Right cardiac atrium (tissue), 5 donors: Measurements from ENCODE around the gene MIOX. TPM values are rescaled to one million over a fixed set of nuclear protein-coding genes. Genes with fewer than 3 reads are reported as not detected.
A peak's percentile ranks its signal among the peaks of the same experiment; 100 is the strongest.

Source experiments
- ATAC-seq, 2 donors: fragments of 200-7000 bp; cut with Tn5 transposase; one replicate each; pipeline versions ENCODE4 v1.8.0 to v1.9.1; 2020; ENCODE audit warnings: moderate library complexity in 2 of 2, mild to moderate bottlenecking in 1 of 2
- DNase-seq, 3 donors: peaks; one replicate each; pipeline ENCODE4 v3.0.0-alpha.2; 2020
- H3K27ac ChIP-seq: one replicate; pipeline ENCODE4 v1.5.1; 2013; ENCODE audit warnings: mild to moderate bottlenecking, low read length, control low read depth, moderate library complexity
- H3K27me3 ChIP-seq: one replicate; pipeline ENCODE4 v1.6.1; 2013; ENCODE audit not compliant: control insufficient read depth, insufficient read depth
- H3K4me1 ChIP-seq: one replicate; pipeline ENCODE4 v1.6.1; 2013; ENCODE audit warnings: low read length; ENCODE audit not compliant: control insufficient read depth, insufficient read depth
- H3K4me3 ChIP-seq: one replicate; pipeline ENCODE4 v1.5.1; 2013; ENCODE audit warnings: low read length, control low read depth
- H3K9me3 ChIP-seq: one replicate; pipeline ENCODE4 v1.6.1; 2013; ENCODE audit warnings: low read length; ENCODE audit not compliant: control insufficient read depth
- WGBS: extraction: QIAGEN DNeasy Blood & Tissue Kit; methylation state at CpG from one replicate; pipeline ENCODE4 v1.1.7; 2013; 5-methylcytosine and 5-hydroxymethylcytosine counted together
- intact Hi-C, 4 donors: fragments of 100-400 bp; cut with DNase I; formaldehyde crosslinking; loops; one replicate each; pipeline versions ENCODE4 v1.11.0 to v1.14.0; 2022 to 2023
- long read RNA-seq, 4 donors: library from polyadenylated mRNA; unstranded; transcript quantifications; one replicate each; pipeline ENCODE4 v2.0.0, GENCODE V29; 2020 to 2021
- polyA plus RNA-seq: library from polyadenylated mRNA; stranded (reverse); fragments of 200-250 nt; gene quantifications from one replicate; pipeline ENCODE4 v1.2.3, GENCODE V29; 2013
- total RNA-seq, 4 donors: library from RNA; stranded (reverse); fragmentation: NEBNext Ultra II Directional; extraction: Animal tissue kit (Norgen Biotek cat#: 25700); gene quantifications; one replicate each; pipeline ENCODE4 v1.2.1, GENCODE V29; 2021
- donor health status: healthy with polysubstance abuse.
- donor health status: DM: no; HTN: yes; CAD: no.
- donor health status: DM: no; HTN: no; CAD: no.
- donor health status: DM: no; HTN: yes; CAD: no; lungs with severe emphysema.
- donor health status: DM: yes; HTN: yes; CAD: no.

The MIOX gene
- not detected for total RNA-seq
- not detected for polyA plus RNA-seq
- long read RNA-seq, donor 1: 0 reads
- long read RNA-seq, donor 2: 0 reads
- long read RNA-seq, donor 3: 0 reads
- long read RNA-seq, donor 4: 0 reads

DNA sequence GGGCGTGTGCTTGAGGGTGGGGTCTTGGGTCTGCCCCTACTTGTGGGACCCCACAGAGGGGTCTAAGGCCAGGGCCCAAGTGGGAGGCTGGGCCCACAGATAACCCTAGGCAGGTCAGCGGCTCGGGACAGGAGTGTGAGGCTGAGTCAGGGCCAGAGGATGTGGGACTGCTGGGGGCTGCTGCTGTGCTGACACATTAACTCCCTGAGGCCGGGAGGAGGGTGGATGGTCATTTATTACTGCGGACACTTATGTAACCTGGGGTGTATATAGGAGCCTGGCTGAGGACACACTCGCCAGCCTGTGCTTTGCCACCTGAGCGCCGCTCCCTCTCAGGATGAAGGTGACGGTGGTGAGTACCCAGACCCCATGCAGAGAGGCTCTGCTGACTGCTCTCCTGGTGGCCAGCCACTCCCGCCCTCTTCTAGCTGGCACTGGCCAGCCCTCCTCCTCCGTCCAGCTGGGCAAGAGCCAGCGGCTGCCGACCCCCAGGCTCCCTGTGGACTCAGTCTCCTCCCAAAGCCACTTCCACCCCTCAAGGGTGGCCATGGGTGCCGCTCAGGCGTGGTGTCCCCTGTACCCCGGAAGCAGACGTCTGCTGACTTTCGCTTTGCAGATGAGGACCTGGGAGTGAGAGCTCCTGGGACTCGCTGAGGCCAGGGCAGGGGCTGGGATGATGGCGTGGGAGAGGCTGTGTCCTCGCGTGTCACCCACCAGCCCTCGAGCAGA, at the start of gene MIOX:
Gene MIOX, plus strand, starts transcription at position 299 of the 729 bp plus-strand sequence. Its CDS starts 39 bp downstream, at position 338.
- DNase-seq (peak in 1 of 3 donors; percentile 11), ATAC-seq (no peak)
- Histone ChIP-seq H3K9me3 (no peaks in the 10 kb centered on the region), H3K4me3 (no peak within 1 kb of the TSS), H3K4me1 (no peaks in the 10 kb centered on the region), H3K27ac (no peak within 1 kb of the TSS), H3K27me3 (no peaks in the 10 kb centered on the region)
- intact Hi-C loops: no loop called here
- WGBS: 64% methylated on average over 23 of the region's 23 CpGs

DNA sequence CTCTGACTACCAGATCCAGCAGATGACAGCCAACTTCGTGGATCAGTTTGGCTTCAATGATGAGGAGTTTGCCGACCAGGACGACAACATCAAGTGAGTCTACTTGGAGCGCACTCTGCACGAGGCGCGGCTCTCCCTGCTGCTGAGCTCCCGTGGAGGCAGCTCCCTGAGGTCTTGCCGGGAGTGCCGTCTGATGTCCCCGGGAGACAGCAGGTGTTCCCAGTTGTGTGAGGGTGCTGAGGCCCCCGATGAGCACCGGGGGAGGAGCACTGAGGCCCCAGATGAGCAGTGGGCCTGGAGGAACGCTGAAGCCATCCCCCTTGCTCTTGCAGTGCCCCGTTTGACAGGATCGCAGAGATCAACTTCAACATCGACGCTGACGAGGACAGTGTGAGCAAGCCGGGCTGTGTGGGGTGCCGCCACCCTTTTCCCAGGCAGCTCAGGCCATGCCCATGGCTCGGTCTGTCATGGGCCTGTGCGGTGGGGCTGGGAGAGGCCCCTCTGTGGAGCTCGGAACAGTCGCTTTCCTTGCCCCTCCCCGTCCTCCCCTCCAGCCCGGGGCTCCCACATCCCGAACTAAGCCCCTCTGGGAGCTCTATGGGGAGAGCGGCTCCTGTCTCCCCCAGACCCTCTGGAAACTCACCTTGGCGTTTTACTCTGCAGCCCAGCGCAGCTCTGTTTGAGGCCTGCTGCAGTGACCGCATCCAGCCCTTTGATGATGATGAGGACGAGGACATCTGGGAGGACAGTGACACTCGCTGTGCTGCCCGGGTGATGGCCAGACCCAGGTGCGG, 49.0 kb upstream of the MIOX start:
- Histone ChIP-seq H3K27ac (no peak overlapping the region), H3K27me3 (no peaks in the 10 kb centered on the region), H3K4me3 (no peak overlapping the region), H3K4me1 (no peaks in the 10 kb centered on the region), H3K9me3 (no peaks in the 10 kb centered on the region)
- no peak for ATAC-seq
- WGBS: 88% methylated on average over 36 of the region's 36 CpGs
- intact Hi-C loops: no loop called here
- DNase-seq: peak in 1 of 3 donors; percentile 34

GRCh38 chr22:50438305-50439275, 48.1 kb upstream of the MIOX start:
- no peak overlapping the region for H3K4me3 ChIP-seq
- H3K27me3 ChIP-seq: no peaks in the 10 kb centered on the region
- intact Hi-C loops: no loop called here
- peak in 2 of 3 donors; percentile 45 to 66 for DNase-seq
- no peak for ATAC-seq
- H3K9me3 ChIP-seq: no peaks in the 10 kb centered on the region
- 87% methylated on average over 34 of the region's 34 CpGs for WGBS
- no peak overlapping the region for H3K27ac ChIP-seq
- H3K4me1 ChIP-seq: no peaks in the 10 kb centered on the region

GRCh38 chr22:50439314-50439870, 47.3 kb upstream of the MIOX start:
- WGBS: 85% methylated on average over 17 of the region's 17 CpGs
- intact Hi-C loops: no loop called here

GRCh38 chr22:50439871-50440331, 46.8 kb upstream of the MIOX start:
- no peak overlapping the region for H3K27ac ChIP-seq
- H3K4me3 ChIP-seq: no peak overlapping the region
- H3K9me3 ChIP-seq: no peaks in the 10 kb centered on the region
- DNase-seq (peak in 2 of 3 donors; percentile 31 to 52), ATAC-seq (no peak)
- 77% methylated on average over 10 of the region's 10 CpGs for WGBS
- intact Hi-C loops: no loop called here
- H3K27me3 ChIP-seq: no peaks in the 10 kb centered on the region
- H3K4me1 ChIP-seq: no peaks in the 10 kb centered on the region

More at GRCh38 chr22:50439314-50439870, 47.3 kb upstream of the MIOX start:
- H3K9me3 ChIP-seq: no peaks in the 10 kb centered on the region
- H3K27me3 ChIP-seq: no peaks in the 10 kb centered on the region
- no peak for ATAC-seq
- no peaks in the 10 kb centered on the region for H3K4me1 ChIP-seq
- no peak overlapping the region for H3K4me3 ChIP-seq
- peak in 2 of 3 donors; percentile 44 to 47 for DNase-seq
- H3K27ac ChIP-seq: no peak overlapping the region

DNA sequence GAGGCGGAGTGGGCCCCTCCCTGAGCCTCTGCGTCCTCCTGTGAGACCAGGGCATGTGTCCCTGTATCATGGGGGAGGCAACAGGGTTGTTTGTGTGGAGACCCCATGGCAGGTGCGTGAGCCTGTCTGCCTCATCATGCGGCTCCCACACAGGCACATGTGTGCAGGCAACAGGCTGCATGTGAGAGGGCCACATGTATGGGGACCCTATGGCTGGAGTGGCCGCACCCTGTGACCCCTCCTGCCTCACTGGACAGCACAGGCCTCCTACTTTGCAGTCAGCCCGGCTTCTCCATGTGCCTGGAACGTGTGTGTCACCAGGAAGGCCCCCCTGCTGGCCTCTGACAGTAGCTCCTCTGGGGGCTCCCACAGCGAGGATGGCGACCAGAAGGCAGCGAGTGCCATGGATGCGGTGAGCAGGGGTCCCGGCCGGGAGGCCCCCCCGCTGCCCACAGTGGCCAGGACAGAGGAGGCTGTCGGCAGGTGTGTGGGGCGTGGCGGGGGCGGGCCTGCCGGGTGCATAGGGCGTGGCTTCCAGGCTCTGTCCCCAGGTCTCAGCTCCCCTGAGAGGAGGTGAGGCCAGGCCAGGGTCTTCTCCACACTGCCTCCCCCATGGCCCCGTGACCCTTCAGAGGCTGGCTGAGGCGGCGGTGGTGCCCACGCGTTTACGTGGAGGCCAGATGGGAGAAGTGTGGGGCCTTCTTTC, 46.0 kb upstream of the MIOX start:
- ATAC-seq (no peak), DNase-seq (peak in 2 of 3 donors; percentile 55 to 58)
- H3K9me3 ChIP-seq: no peaks in the 10 kb centered on the region
- H3K27ac ChIP-seq: no peak overlapping the region
- H3K4me1 ChIP-seq: no peaks in the 10 kb centered on the region
- no peak overlapping the region for H3K4me3 ChIP-seq
- no peaks in the 10 kb centered on the region for H3K27me3 ChIP-seq
- intact Hi-C loops: no loop called here
- WGBS: 91% methylated on average over 26 of the region's 26 CpGs

DNA sequence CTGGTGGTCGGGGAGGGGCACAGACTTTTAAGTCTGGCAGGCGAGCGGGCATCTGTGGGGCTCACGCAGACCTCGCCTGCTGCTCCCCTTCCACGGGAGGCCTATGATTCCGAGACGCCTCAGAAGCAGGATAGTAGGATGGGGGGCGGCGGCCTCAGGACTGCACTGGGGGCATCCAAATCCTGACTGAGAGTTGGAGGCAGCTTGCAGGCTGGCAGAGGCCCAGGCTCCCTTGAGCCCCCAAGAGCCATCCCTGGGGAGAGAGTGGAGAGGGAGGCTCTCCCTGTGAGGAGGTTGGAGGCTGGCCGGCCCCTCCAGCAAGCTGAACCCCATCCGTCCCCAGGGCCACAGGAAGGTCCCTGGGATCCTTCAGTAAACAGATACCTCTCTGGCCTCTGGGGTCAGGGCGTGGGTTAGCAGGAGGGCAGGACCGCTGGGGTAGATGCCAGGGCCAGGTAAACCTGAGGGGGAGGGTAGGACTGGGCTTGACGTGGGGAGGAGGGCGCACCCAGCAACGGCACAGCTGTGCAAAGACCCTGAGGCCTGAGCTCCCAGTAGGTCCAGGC, 45.1 kb upstream of the MIOX start:
- DNase-seq (peak in 2 of 3 donors; percentile 34 to 59), ATAC-seq (no peak)
- 94% methylated on average over 17 of the region's 17 CpGs for WGBS

GRCh38 chr22:50443197-50443596, 43.5 kb upstream of the MIOX start:
- Histone ChIP-seq H3K9me3 (no peaks in the 10 kb centered on the region), H3K27me3 (no peaks in the 10 kb centered on the region), H3K4me3 (no peak overlapping the region), H3K4me1 (no peaks in the 10 kb centered on the region), H3K27ac (no peak overlapping the region)
- DNase-seq (peak in 2 of 3 donors; percentile 38 to 65), ATAC-seq (no peak)
- WGBS: 77% methylated on average over 15 of the region's 15 CpGs
- intact Hi-C loops: no loop called here

More for the DNA sequence above, 45.1 kb upstream of the MIOX start:
- Histone ChIP-seq H3K4me3 (no peak overlapping the region), H3K27ac (no peak overlapping the region), H3K4me1 (no peaks in the 10 kb centered on the region), H3K27me3 (no peaks in the 10 kb centered on the region), H3K9me3 (no peaks in the 10 kb centered on the region)
- intact Hi-C loops: no loop called here

DNA sequence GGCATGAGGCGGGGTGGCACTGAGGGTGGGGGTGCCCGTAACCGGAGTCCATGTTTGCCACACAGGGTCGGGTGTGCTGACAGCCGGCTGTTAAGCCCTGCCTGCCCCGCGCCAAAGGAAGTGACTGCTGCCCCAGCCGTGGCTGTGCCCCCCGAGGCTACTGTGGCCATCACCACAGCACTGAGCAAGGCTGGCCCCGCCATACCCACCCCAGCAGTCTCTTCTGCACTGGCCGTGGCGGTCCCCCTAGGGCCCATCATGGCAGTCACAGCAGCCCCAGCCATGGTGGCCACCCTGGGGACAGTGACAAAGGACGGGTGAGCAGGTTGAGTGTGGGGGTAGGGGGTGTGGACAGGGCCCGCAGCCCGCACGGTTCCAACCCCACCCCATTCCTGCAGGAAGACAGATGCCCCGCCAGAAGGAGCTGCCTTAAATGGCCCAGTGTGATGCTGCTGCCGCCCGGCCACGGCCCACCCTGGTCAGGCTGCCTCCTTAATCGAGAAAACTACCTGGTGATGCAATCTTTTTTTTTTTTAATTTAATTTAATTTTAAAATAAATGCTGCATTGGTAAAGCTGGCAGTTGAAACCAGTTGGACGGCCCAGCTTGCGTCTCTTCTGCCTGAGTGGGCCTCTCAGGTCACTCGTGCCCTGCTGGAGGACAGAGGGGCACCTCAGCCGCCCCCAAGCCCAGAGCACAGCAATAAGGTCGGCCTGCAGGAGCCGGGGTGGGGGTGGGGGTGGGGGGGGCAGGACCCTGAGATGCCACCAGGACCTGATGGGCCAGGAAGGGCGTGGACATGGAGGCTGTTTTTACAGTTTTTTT, 42.6 kb upstream of the MIOX start:
- Histone ChIP-seq H3K27me3 (no peaks in the 10 kb centered on the region), H3K4me1 (no peaks in the 10 kb centered on the region), H3K9me3 (no peaks in the 10 kb centered on the region), H3K4me3 (no peak overlapping the region), H3K27ac (no peak overlapping the region)
- DNase-seq (peak; percentile 17 to 55 (median 51)), ATAC-seq (peak; percentile 1 to 9)
- intact Hi-C loops: no loop called here
- 75% methylated on average over 28 of the region's 28 CpGs for WGBS
